Aorta (tissue), 5 donors: ENCODE data around the gene SPACA7. TPM values are rescaled to one million over a fixed set of nuclear protein-coding genes. Genes with fewer than 3 reads are reported as not detected.

Source experiments
- ATAC-seq: fragments of 200-7000 bp; cut with Tn5 transposase; one replicate; pipeline ENCODE4 v1.9.1; 2022; ENCODE audit warnings: moderate library complexity; ENCODE audit not compliant: low FRiP score
- DNase-seq, 2 donors: peaks; one replicate each; pipeline ENCODE4 v3.0.0-alpha.2; 2020
- H3K27ac ChIP-seq, 2 donors: one replicate each; pipeline ENCODE4 v1.5.1; 2013; ENCODE audit warnings: low read length in 2 of 2, mild to moderate bottlenecking in 2 of 2, moderate library complexity in 2 of 2, control low read depth in 1 of 2, inconsistent platforms in 1 of 2, low read depth in 1 of 2
- H3K27me3 ChIP-seq, 2 donors: one replicate each; pipeline ENCODE4 v1.6.1; 2013; ENCODE audit warnings: control low read depth in 1 of 2, low read length in 1 of 2, mild to moderate bottlenecking in 1 of 2, moderate library complexity in 1 of 2; ENCODE audit not compliant: insufficient read depth in 2 of 2, control insufficient read depth in 1 of 2
- H3K36me3 ChIP-seq, 2 donors: one replicate each; pipeline ENCODE4 v1.6.1; 2013; ENCODE audit warnings: control low read depth in 1 of 2, low read length in 1 of 2, mild to moderate bottlenecking in 1 of 2; ENCODE audit not compliant: insufficient read depth in 2 of 2, control insufficient read depth in 1 of 2
- H3K4me1 ChIP-seq, 2 donors: one replicate each; pipeline ENCODE4 v1.6.1; 2013; ENCODE audit warnings: low read length in 2 of 2, control low read depth in 1 of 2, mild to moderate bottlenecking in 1 of 2, moderate library complexity in 1 of 2; ENCODE audit not compliant: insufficient read depth in 2 of 2, control insufficient read depth in 1 of 2
- H3K4me3 ChIP-seq, 2 donors: one replicate each; pipeline ENCODE4 v1.5.1; 2013; ENCODE audit warnings: low read length in 2 of 2, control low read depth in 1 of 2, mild to moderate bottlenecking in 1 of 2
- H3K9me3 ChIP-seq: one replicate; pipeline ENCODE4 v1.6.1; 2013; ENCODE audit warnings: mild to moderate bottlenecking, low read length; ENCODE audit not compliant: control insufficient read depth
- WGBS, 2 donors: extraction: QIAGEN DNeasy Blood & Tissue Kit; methylation state at CpG; one replicate each; pipeline ENCODE4 v1.1.7; 2013; 5-methylcytosine and 5-hydroxymethylcytosine counted together
- intact Hi-C, 2 donors: fragments of 100-400 bp; cut with DNase I; formaldehyde crosslinking; loops; one replicate each; pipeline versions ENCODE4 v1.14.2 to v1.15.0; 2022
- polyA plus RNA-seq, 2 donors: library from polyadenylated mRNA; stranded (reverse); fragments of 200-250 nt; gene quantifications; one replicate each; pipeline ENCODE4 v1.2.3, GENCODE V29; 2013
- total RNA-seq, 2 donors: library from RNA; stranded (reverse); fragmentation: NEBNext Ultra II Directional; extraction: Animal tissue kit (Norgen Biotek cat#: 25700); gene quantifications; one replicate each; pipeline ENCODE4 v1.2.1, GENCODE V29; 2021
- donor health status: healthy with polysubstance abuse.
- donor health status: Bipolar disorder and iron deficiency.
- donor health status: DM: no; HTN: no; CAD: no.
- donor health status: DM: no; HTN: no; CAD: no.
- donor health status: DM: yes; HTN: yes; CAD: no.

SPACA7 gene
- total and polyA plus RNA-seq, 4 donors, result 0.45 TPM; not detected in 3

DNA sequence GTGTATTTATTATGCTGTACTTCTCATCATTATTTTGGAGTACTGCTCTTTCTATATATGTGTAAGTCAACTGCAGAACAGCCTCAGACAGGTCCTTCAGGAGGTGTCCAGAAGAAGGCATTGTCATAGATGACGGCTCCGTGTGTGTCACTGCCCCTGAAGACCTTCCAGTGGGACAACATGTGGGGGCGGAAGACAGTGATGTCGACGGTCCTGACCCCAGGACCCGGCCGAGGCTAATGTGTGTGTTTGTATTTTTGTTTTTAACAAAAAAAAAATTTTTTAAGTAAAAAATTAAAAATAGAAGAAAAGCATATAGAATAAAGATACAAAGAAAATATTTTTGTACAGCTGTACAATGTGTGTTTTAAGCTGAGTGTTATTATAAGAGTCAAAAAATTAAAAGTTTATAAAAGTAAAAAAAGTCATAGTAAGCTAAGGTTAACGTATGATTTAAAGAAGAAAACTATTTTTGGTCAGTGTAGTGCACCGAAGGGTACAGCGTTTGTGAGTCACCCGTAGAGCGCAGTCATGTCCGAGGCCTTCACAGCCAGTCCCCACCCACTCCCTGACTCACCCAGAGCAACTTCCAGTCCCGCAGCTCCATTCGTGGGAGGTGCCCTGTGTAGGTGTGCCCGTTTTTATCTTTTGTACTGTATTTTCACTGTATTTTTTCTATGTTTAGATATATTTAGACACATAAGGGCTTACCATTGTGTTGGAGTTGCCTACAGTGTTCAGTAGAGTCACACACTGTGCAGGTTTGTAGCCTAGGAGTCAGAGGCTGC, 42.2 kb upstream of the SPACA7 start:
- Histone ChIP-seq H3K4me3 (no peak overlapping the region), H3K9me3 (peaks cover 3% of the 10 kb centered on the region), H3K4me1 (no peaks in the 10 kb centered on the region), H3K27ac (no peak overlapping the region), H3K27me3 (no peaks in the 10 kb centered on the region), H3K36me3 (no peaks in the 10 kb centered on the region)
- 59 to 65% methylated on average over 16 of the region's 16 CpGs for whole genome bisulfite sequencing, 2 donors
- DNase-seq (no peak), ATAC-seq (no peak)
- intact Hi-C loops, result no loop called here

DNA sequence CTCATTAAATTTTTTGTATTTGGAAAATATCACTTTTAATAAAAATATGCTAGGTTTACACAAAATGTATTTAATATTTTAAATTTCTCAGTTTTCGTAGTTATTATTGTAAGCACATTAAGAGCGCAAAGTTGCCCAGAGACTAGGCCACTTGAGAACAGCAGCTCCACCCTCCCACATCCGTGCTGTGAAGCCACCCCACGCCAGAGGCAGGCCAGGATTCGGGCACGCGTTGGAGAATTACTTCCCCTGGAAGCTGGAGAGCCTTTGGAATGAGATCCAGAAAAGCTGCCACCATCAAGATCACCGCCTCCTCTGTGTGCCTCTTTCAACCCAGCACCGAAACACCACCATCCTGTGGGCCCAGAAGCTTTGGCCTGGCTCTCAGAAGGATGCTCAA, 41.0 kb upstream of the SPACA7 start:
- no peaks in the 10 kb centered on the region for H3K27me3 ChIP-seq
- DNase-seq, result no peak
- H3K4me3 ChIP-seq, result no peak overlapping the region
- H3K36me3 ChIP-seq, result no peaks in the 10 kb centered on the region
- H3K27ac ChIP-seq, result no peak overlapping the region
- WGBS, 2 donors, result 62 to 78% methylated on average over 9 of the region's 9 CpGs
- no peaks in the 10 kb centered on the region for H3K4me1 ChIP-seq
- peaks cover 3% of the 10 kb centered on the region for H3K9me3 ChIP-seq
- intact Hi-C loops, result no loop called here
- ATAC-seq, result no peak

DNA sequence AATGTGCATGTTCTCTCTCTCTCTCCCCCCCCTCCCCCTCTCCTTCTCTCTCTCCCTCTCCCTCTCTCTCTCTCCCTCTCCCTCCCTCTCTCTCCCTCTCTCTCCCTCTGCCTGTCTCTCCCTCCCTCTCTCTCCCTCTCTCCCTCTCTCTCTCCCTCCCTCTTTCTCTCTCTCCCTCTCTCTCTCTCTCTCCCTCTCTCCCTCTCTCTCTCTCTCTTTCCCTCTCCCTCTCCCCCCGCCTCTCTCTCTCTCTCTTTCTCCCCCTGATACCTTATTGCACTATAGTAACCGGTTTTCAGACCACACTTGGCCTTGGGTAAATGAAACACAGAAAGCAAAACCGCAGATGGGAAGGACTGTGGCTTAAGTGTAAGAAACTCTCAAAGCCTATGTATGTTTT, 34.7 kb upstream of the SPACA7 start:
- no peaks in the 10 kb centered on the region for H3K36me3 ChIP-seq
- ATAC-seq (no peak), DNase-seq (no peak)
- H3K4me3 ChIP-seq, result no peak overlapping the region
- 32 to 50% methylated on average over 3 of the region's 3 CpGs for WGBS, 2 donors
- intact Hi-C loops, result no loop called here
- H3K9me3 ChIP-seq, result peaks cover 1% of the 10 kb centered on the region
- no peaks in the 10 kb centered on the region for H3K27me3 ChIP-seq
- H3K4me1 ChIP-seq, result no peaks in the 10 kb centered on the region
- no peak overlapping the region for H3K27ac ChIP-seq

GRCh38 chr13:112341976-112342735, 34.0 kb upstream of the SPACA7 start:
- WGBS, 2 donors, result 63 to 74% methylated on average over 29 of the region's 29 CpGs
- intact Hi-C loops, result no loop called here
- ATAC-seq, result no peak

GRCh38 chr13:112342841-112343361, 33.3 kb upstream of the SPACA7 start:
- Histone ChIP-seq H3K4me3 (no peak overlapping the region), H3K27ac (no peak overlapping the region), H3K36me3 (no peaks in the 10 kb centered on the region), H3K9me3 (peaks cover 1% of the 10 kb centered on the region), H3K4me1 (no peaks in the 10 kb centered on the region), H3K27me3 (no peaks in the 10 kb centered on the region)
- no peak for DNase-seq
- intact Hi-C loops, result no loop called here
- ATAC-seq, result no peak
- 68 to 81% methylated on average over 49 to 50 of the region's 50 CpGs for WGBS, 2 donors

More at GRCh38 chr13:112341976-112342735, 34.0 kb upstream of the SPACA7 start:
- Histone ChIP-seq H3K36me3 (no peaks in the 10 kb centered on the region), H3K4me3 (no peak overlapping the region), H3K27ac (no peak overlapping the region), H3K4me1 (no peaks in the 10 kb centered on the region), H3K9me3 (peaks cover 1% of the 10 kb centered on the region), H3K27me3 (no peaks in the 10 kb centered on the region)
- no peak for DNase-seq

- no peak overlapping the region for H3K4me3 ChIP-seq
- intact Hi-C loops, result no loop called here
- no peaks in the 10 kb centered on the region for H3K9me3 ChIP-seq
- DNase-seq (no peak), ATAC-seq (no peak)
- H3K36me3 ChIP-seq, result no peaks in the 10 kb centered on the region
- no peak overlapping the region for H3K27ac ChIP-seq
- WGBS, 2 donors, result 85 to 86% methylated on average over 25 of the region's 25 CpGs
- H3K27me3 ChIP-seq, result no peaks in the 10 kb centered on the region
- no peaks in the 10 kb centered on the region for H3K4me1 ChIP-seq
These were observed 32.6 kb upstream of the SPACA7 start for GRCh38 chr13:112343591-112343990.

- H3K27me3 ChIP-seq, result no peaks in the 10 kb centered on the region
- WGBS, 2 donors, result 60 to 68% methylated on average over 7 of the region's 7 CpGs
- intact Hi-C loops, result no loop called here
- ATAC-seq (no peak), DNase-seq (no peak)
- H3K9me3 ChIP-seq, result no peaks in the 10 kb centered on the region
- no peaks in the 10 kb centered on the region for H3K36me3 ChIP-seq
- no peak overlapping the region for H3K4me3 ChIP-seq
- no peaks in the 10 kb centered on the region for H3K4me1 ChIP-seq
- no peak overlapping the region for H3K27ac ChIP-seq
These were observed 30.4 kb upstream of the SPACA7 start for GRCh38 chr13:112345826-112346172.

GRCh38 chr13:112346173-112346898, 29.8 kb upstream of the SPACA7 start:
- H3K4me1 ChIP-seq, result no peaks in the 10 kb centered on the region
- no peaks in the 10 kb centered on the region for H3K36me3 ChIP-seq
- no peak for DNase-seq
- ATAC-seq, result no peak
- H3K27me3 ChIP-seq, result no peaks in the 10 kb centered on the region
- no peaks in the 10 kb centered on the region for H3K9me3 ChIP-seq
- intact Hi-C loops, result no loop called here
- no peak overlapping the region for H3K4me3 ChIP-seq
- 22 to 26% methylated on average over 22 of the region's 22 CpGs for WGBS, 2 donors
- no peak overlapping the region for H3K27ac ChIP-seq
